SIG-M5 (cell line): ENCODE data around the gene MYH1.
"Not testable (repeated sequence)": the region's sequence is repeated elsewhere in the genome, so short reads cannot be mapped to it uniquely, and the experiment has no call there.

Experiments
- DNase-seq: peaks from one replicate; lab custom pipeline; 2025; lab: John Stamatoyannopoulos, UW

Gene MYH1

GRCh38 chr17:10518271-10519037 is at the start of gene MYH1:
TSS of gene MYH1 (minus strand) at chr17:10518542. CDS start at chr17:10516642, 1,900 bp downstream.
- no peak for DNase-seq

- DNase-seq: no peak
Observed at GRCh38 chr17:10563991-10564660, 45.8 kb upstream of the MYH1 start.

GRCh38 chr17:10558049-10558448 is 39.7 kb upstream of the MYH1 start:
- DNase-seq: no peak

- no peak for DNase-seq
Observed at GRCh38 chr17:10557422-10557821, 39.1 kb upstream of the MYH1 start.

- DNase-seq: no peak
Observed at GRCh38 chr17:10556301-10557005, 38.1 kb upstream of the MYH1 start.

GRCh38 chr17:10550014-10550413 is 31.7 kb upstream of the MYH1 start:
- DNase-seq: no peak

GRCh38 chr17:10549096-10549842 is 30.9 kb upstream of the MYH1 start, which contains the start of gene MYH2:
TSS of gene MYH2 (minus strand) at chr17:10549658. CDS start at chr17:10547920, 1,738 bp downstream.
- no peak for DNase-seq

- DNase-seq: no peak
Observed at GRCh38 chr17:10547351-10547750, 29.0 kb upstream of the MYH1 start.

- not testable (repeated sequence) for DNase-seq
Observed at GRCh38 chr17:10543486-10543885, 25.1 kb upstream of the MYH1 start.

GRCh38 chr17:10541179-10541578 is 22.8 kb upstream of the MYH1 start:
- DNase-seq: not testable (repeated sequence)

- DNase-seq: no peak
Observed at GRCh38 chr17:10532026-10532425, 13.7 kb upstream of the MYH1 start.

- no peak for DNase-seq
Observed at GRCh38 chr17:10527419-10527818, 9.1 kb upstream of the MYH1 start.

- DNase-seq: no peak
Observed at GRCh38 chr17:10526517-10526916, 8.2 kb upstream of the MYH1 start.

GRCh38 chr17:10523064-10523463 is 4.7 kb upstream of the MYH1 start:
- no peak for DNase-seq

- no peak for DNase-seq
Observed at GRCh38 chr17:10521949-10522348, 3.6 kb upstream of the MYH1 start.

- DNase-seq: no peak
Observed at GRCh38 chr17:10516638-10517037, 1.7 kb downstream of the MYH1 start.

GRCh38 chr17:10516065-10516464 is 2.3 kb downstream of the MYH1 start:
- DNase-seq: no peak

- DNase-seq: no peak
Observed at GRCh38 chr17:10513299-10514067, 4.9 kb downstream of the MYH1 start.

- DNase-seq: no peak
Observed at GRCh38 chr17:10512856-10513255, 5.5 kb downstream of the MYH1 start.

GRCh38 chr17:10499950-10500349 is 18.4 kb downstream of the MYH1 start:
- DNase-seq: no peak

GRCh38 chr17:10492004-10492403 is 26.3 kb downstream of the MYH1 start:
- no peak for DNase-seq
